ENCODE results near the gene ASCL5.

- TF ChIP-seq POLR2AphosphoS5 (IDR thresholded peaks at IDR 0.05; ENCODE audit: borderline replicate concordance, low read depth, low read length): no peak
- TF ChIP-seq EZH2 (IDR thresholded peaks at IDR 0.05): no peak
- TF ChIP-seq FOXP2 (optimal IDR thresholded peaks at IDR 0.05; ENCODE audit: control extremely low read depth, extremely low read length, insufficient read depth): no peak
Observed at GRCh38 chr1:201125019-201125418, 2.0 kb downstream of the ASCL5 start.
